NCI-H2029 (cell line): ENCODE results near the gene PHYH.
A peak's percentile ranks its signal among the peaks of the same experiment; 100 is the strongest.
"Not testable (repeated sequence)": the region's sequence is repeated elsewhere in the genome, so short reads cannot be mapped to it uniquely, and the experiment has no call there.

Experiments used
- DNase-seq: peaks from one replicate; lab custom pipeline; 2025; lab: John Stamatoyannopoulos, UW

The PHYH gene

DNA sequence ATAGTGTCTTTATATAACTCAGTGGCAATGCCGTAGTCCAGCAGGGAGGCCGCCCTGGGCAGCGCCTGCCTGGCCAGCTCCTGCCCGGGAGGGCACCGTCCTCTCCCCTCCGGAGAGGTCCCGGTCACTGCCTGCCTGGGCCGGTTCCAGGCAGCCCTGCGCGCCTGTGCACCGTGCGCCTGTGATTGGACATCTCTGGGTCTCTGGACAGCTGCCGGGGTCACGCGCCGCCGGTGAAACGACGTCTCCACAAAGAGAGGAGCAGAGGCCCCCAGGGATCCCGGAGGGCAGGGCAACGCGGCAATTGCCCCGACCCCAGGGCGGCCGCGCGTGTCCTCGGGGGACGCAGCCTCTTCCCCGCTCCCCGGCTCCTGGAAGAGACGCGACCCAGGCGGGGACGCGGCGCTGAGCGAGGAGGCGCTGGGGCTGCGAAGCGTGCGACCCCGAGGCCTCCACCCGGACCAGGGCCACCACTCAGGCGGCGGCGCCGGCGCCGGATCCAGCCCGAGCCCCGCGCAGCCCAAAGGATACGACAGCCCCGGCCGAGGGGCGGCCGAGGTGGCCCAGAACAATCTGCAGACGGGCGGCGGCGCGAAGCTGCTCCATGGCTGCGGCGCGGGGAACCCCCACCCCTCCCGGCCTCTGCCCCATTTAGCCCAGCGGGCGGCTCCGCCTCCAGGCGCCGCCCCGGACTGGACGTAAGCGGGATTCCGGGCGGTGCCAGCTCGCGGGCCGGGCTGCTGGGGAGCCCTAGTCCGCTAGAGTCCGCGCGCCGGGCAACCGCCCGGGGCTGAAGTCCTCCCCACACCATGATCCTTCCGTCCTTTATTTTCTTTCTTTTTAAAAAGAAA, at the start of gene PHYH:
TSS of gene PHYH (minus strand) at position 628 of the 851 bp plus-strand sequence. CDS start at position 606, 22 bp downstream.
- peak; percentile 31 for DNase-seq

- DNase-seq, result peak; percentile 34
These were observed 48.6 kb upstream of the PHYH start, which contains the start of gene SEPHS1 for GRCh38 chr10:13348216-13349017. TSS of gene SEPHS1 (minus strand) at chr10:13348293. CDS start at chr10:13344950, 3,343 bp downstream.

- peak; percentile 31 for DNase-seq
These were observed 47.8 kb upstream of the PHYH start for GRCh38 chr10:13347500-13348156.

- no peak for DNase-seq
These were observed 47.2 kb upstream of the PHYH start for GRCh38 chr10:13347043-13347499.

GRCh38 chr10:13346283-13347042, 46.6 kb upstream of the PHYH start:
- DNase-seq, result no peak

DNA sequence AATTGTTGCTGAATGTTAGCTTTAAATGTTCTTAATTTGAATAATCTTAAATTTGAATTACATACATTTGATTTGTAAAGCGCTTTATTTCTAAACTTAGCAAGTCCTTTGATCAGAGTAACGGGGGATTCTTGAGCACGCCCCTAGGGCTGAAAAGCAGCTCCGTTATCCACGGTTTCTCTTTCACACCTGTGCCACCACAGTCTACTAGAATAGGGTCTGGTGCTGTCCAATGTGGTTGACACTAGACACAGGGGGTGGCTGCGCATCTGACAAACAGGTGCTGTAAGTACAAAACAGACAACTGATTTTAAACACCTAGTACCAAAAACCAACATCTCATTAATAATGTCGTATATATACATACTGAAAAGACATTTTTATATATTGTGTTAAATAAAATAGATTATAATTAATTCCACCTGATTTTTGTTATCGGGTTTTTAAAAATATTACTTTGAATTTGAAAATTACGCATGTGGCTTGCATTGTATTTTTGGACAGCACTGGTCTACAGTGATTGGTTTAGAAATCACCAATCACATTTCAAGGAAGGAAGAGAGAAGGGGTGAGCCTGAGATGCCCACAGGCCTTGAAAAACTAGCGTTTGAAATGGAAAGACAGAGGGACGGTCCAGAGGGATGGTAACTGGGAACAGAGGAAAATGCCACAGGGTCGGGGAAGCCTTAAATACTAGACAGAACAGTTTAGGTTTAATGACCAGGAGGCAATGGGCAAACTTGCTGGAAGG, 40.9 kb upstream of the PHYH start:
- no peak for DNase-seq

GRCh38 chr10:13340068-13340467, 40.2 kb upstream of the PHYH start:
- no peak for DNase-seq

- DNase-seq, result no peak
These were observed 38.7 kb upstream of the PHYH start for GRCh38 chr10:13338390-13339110.

GRCh38 chr10:13337827-13338196, 37.9 kb upstream of the PHYH start:
- DNase-seq, result no peak

GRCh38 chr10:13337128-13337826, 37.4 kb upstream of the PHYH start:
- no peak for DNase-seq

DNA sequence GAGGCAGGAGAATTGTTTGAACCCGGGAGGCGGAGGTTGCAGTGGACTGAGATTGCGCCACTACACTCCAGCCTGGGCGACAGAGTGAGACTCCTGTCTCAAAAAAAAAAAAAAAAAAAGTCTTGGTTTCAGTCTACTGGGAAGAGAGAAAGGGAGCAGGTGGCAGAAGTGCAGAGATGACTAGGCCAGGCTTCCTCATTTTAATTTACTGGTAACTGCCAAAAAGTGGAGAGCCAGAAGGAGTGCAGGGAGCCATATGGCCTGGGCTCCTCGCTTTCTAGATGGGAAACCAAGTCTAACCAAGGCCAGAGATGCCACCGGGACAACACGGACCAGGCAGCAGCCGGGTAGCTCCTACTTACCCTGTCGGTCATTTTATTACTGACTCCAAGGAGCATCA, 36.0 kb upstream of the PHYH start:
- DNase-seq, result no peak

- DNase-seq, result no peak
These were observed 34.7 kb upstream of the PHYH start for GRCh38 chr10:13334556-13334955.

DNA sequence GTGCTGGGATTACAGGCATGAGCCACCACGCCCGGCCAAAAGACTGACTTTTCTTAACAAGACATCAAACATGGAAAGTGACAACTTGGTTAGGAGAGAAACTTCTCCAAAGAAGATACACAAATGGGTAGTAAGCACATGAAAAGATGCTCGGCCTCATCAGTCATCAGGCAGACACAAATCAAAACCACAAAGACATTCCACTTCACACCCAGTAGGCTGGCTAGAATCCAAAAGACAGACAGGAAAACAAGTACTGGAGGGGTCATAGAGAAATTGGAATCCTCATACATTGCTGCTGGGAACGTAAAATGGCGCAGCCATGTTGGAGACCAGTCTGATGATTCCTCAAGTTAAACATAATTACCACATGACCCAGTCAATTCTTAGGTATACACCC, 31.8 kb upstream of the PHYH start:
- no peak for DNase-seq

GRCh38 chr10:13330980-13331379, 31.1 kb upstream of the PHYH start:
- DNase-seq, result not testable (repeated sequence)

DNA sequence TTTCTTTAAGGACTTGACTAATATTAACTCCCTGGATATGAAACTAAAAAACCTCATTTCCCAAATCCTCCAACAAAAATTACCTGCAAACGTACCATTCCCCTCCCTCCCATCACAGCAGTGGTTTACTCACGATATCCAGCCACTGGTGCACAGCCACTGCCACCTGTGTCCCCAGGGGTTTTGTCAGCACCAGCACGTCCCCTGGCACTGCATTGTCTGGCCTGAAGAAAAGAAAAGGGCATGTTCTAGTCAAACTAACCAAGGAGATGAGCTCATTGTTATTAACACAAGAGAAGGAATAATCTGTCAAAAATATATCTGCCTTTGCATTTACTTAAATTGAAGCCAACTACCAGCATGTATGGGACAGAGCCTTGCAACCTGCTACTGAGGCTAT, 29.7 kb upstream of the PHYH start:
- no peak for DNase-seq

DNA sequence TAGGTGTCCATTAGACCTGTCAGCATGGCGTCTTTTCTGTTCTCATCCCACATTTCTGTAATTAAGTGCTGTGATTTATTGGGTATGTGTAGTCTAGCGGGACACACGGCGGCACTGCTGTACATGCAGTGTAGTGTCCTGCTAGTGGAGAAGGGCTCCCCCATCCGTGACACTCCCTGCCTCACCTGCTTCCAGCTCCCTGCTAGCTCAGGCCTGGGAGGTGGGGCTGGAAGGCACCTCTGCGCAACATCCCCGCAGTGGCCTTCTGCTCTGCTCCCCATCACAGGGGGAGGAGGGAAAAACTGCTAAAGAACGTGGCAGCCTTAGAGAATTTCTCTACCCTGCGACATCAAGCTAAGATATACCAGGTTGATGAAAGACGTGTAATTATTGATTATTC, 28.7 kb upstream of the PHYH start:
- DNase-seq, result no peak

GRCh38 chr10:13328126-13328525, 28.3 kb upstream of the PHYH start:
- DNase-seq, result no peak

- no peak for DNase-seq
These were observed 27.7 kb upstream of the PHYH start for GRCh38 chr10:13327534-13327933.

DNA sequence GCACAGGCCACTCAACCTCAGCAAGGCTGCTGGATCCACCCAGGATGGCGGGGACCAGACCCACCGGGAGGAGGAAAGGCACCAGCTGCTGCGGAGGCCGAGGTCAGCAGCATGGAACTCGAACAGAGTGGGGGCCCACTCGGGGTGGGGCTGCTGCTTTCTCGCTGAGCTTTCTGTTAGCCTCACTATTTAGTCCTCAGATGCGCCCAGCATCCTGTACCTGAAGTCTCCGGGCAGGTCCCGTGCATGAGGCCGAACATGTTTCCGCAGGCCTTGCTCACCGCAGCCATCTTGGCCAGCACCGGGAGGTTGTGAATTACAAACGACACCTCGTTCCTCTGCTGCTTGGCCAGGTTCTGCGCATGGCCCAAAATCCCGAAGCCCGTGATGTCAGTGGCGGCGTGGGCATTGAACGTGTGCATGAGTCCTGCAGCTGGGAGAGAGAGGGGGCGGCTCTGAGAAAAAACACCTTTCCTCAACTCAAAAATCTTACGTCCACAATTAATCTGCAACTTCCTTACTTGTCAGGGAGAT, 22.8 kb upstream of the PHYH start:
- no peak for DNase-seq
